Measurements from ENCODE around the gene STK32A. TPM values are rescaled to one million over a fixed set of nuclear protein-coding genes. Genes with fewer than 3 reads are reported as not detected.

STK32A gene
- total RNA-seq, 4 donors from 2014 or later, result 5.1 to 27.4 (median 7.0) TPM

DNA sequence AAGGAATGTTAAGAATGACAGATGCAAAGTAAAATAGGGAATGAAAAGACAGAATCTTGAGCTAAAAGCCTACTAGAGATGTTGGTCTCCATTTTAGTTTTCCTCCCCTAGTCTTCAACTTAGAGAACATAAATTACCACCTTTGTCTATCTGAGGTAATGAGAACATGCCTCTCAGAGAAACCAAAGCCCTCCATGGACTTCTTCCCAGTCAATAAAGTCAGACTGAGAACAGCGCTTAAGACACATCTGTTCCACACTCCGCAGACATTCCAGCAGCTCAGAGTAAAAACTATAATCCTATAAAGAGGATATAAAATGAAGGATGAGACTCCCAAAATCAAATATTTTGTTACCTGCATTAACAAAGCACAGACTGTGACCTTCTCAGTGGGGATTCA is 195.8 kb downstream of the STK32A start:
- H3K27ac ChIP-seq, result no peak overlapping the region
- 95% methylated on average over 2 of the region's 2 CpGs for WGBS

GRCh38 chr5:147431586-147431985 is 196.8 kb downstream of the STK32A start:
- Histone ChIP-seq H3K4me1 (peaks cover 20% of the 10 kb centered on the region), H3K27ac (no peak overlapping the region), H3K9me3 (no peaks in the 10 kb centered on the region), H3K27me3 (no peaks in the 10 kb centered on the region), H3K4me3 (no peak overlapping the region), H3K36me3 (no peaks in the 10 kb centered on the region)
- TF ChIP-seq, protein P1, sequence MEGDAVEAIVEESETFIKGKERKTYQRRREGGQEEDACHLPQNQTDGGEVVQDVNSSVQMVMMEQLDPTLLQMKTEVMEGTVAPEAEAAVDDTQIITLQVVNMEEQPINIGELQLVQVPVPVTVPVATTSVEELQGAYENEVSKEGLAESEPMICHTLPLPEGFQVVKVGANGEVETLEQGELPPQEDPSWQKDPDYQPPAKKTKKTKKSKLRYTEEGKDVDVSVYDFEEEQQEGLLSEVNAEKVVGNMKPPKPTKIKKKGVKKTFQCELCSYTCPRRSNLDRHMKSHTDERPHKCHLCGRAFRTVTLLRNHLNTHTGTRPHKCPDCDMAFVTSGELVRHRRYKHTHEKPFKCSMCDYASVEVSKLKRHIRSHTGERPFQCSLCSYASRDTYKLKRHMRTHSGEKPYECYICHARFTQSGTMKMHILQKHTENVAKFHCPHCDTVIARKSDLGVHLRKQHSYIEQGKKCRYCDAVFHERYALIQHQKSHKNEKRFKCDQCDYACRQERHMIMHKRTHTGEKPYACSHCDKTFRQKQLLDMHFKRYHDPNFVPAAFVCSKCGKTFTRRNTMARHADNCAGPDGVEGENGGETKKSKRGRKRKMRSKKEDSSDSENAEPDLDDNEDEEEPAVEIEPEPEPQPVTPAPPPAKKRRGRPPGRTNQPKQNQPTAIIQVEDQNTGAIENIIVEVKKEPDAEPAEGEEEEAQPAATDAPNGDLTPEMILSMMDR (IDR thresholded peaks at IDR 0.05), result no peak
- TF ChIP-seq EP300 (IDR thresholded peaks at IDR 0.05) (no peak), POLR2A (IDR thresholded peaks at IDR 0.05) (no peak), POLR2AphosphoS5 (IDR thresholded peaks at IDR 0.05) (no peak)
- 65% methylated on average over 3 of the region's 3 CpGs for WGBS
- DNase-seq (ENCODE audit: low spot score in 2 of 2), result no peak

More for the DNA sequence above, 195.8 kb downstream of the STK32A start:
- Histone ChIP-seq H3K27me3 (no peaks in the 10 kb centered on the region), H3K4me3 (no peak overlapping the region), H3K9me3 (no peaks in the 10 kb centered on the region), H3K36me3 (no peaks in the 10 kb centered on the region), H3K4me1 (peaks cover 20% of the 10 kb centered on the region)
- no peak for TF ChIP-seq POLR2AphosphoS5 (IDR thresholded peaks at IDR 0.05)
- no peak for TF ChIP-seq POLR2A (IDR thresholded peaks at IDR 0.05)
- TF ChIP-seq EP300 (IDR thresholded peaks at IDR 0.05), result no peak
- TF ChIP-seq, protein P1 (IDR thresholded peaks at IDR 0.05), result no peak
- no peak for DNase-seq (ENCODE audit: low spot score in 2 of 2)

DNA sequence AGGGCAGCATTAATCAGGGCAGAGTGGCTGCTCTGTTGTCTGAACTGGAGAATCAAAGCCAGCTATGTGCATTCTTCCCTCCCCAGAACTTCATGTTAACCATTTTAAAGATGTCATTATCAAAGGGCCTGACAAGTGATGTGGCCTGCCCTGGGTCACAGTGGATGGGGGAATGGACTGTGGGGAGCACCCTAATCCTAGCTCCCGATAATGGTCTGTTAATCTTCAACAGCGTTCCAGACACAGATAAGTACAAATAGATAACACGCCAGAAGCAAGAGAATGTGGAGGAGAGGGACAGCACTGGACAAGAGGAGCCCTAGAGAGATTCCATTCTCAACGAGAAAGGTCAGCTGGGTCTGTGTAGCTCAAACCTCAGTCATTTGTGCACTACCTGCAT is 197.5 kb downstream of the STK32A start:
- TF ChIP-seq, protein P1 (IDR thresholded peaks at IDR 0.05), result no peak
- no peak for TF ChIP-seq POLR2AphosphoS5 (IDR thresholded peaks at IDR 0.05)
- WGBS, result 77% methylated on average over 4 of the region's 4 CpGs
- Histone ChIP-seq H3K9me3 (no peaks in the 10 kb centered on the region), H3K36me3 (no peaks in the 10 kb centered on the region), H3K4me1 (peaks cover 17% of the 10 kb centered on the region), H3K27ac (no peak overlapping the region), H3K4me3 (no peak overlapping the region), H3K27me3 (no peaks in the 10 kb centered on the region)
- no peak for DNase-seq (ENCODE audit: low spot score in 2 of 2)

- no peak for DNase-seq (ENCODE audit: low spot score in 2 of 2)
- H3K27ac ChIP-seq, result no peak overlapping the region
- H3K4me3 ChIP-seq, result no peak overlapping the region
- H3K27me3 ChIP-seq, result no peaks in the 10 kb centered on the region
- peaks cover 3% of the 10 kb centered on the region for H3K4me1 ChIP-seq
- TF ChIP-seq EP300 (IDR thresholded peaks at IDR 0.05) (no peak), POLR2A (IDR thresholded peaks at IDR 0.05) (no peak), POLR2AphosphoS5 (IDR thresholded peaks at IDR 0.05) (no peak)
- TF ChIP-seq, protein P1 (IDR thresholded peaks at IDR 0.05), result no peak
- WGBS, result 90% methylated on average over 3 of the region's 3 CpGs
- no peaks in the 10 kb centered on the region for H3K9me3 ChIP-seq
- H3K36me3 ChIP-seq, result no peaks in the 10 kb centered on the region
These were observed 199.2 kb downstream of the STK32A start for GRCh38 chr5:147434049-147434448.

DNA sequence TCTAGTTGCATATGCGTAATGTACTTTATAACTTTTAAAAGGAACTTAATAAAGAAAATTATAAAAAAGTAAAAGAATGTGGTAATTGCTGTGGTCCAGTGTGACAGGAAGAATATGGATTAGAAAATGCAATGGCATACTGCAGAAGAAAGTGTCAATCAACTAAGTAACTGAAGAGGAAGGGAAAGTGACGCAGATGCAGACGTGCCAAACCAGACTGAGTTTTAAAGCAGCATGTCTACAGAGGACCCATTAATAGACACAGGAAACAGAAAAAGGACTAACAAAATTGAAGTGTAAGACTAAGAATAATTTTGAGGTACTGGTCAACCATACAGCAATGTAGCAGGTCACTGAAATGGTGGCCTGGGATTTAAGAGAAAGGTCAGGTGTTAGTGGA is 201.8 kb downstream of the STK32A start:
- Histone ChIP-seq H3K9me3 (no peaks in the 10 kb centered on the region), H3K27ac (no peak overlapping the region), H3K27me3 (no peaks in the 10 kb centered on the region), H3K36me3 (no peaks in the 10 kb centered on the region), H3K4me1 (peaks cover 3% of the 10 kb centered on the region), H3K4me3 (no peak overlapping the region)
- WGBS, result 81% methylated on average over 3 of the region's 3 CpGs
- TF ChIP-seq POLR2A (IDR thresholded peaks at IDR 0.05), result no peak
- TF ChIP-seq POLR2AphosphoS5 (IDR thresholded peaks at IDR 0.05), result no peak
- no peak for TF ChIP-seq EP300 (IDR thresholded peaks at IDR 0.05)
- TF ChIP-seq, protein P1 (IDR thresholded peaks at IDR 0.05), result no peak
- no peak for DNase-seq (ENCODE audit: low spot score in 2 of 2)
